ENCODE measurements around the gene TUBGCP2. TPM values are rescaled to one million over a fixed set of nuclear protein-coding genes. Genes with fewer than 3 reads are reported as not detected.

The TUBGCP2 gene
- total RNA-seq, 4 donors from 2014 or later: 41.1 to 75.7 (median 43.5) TPM

GRCh38 chr10:133287832-133288500 lies 20.7 kb downstream of the TUBGCP2 start:
- no peak for DNase-seq (ENCODE audit: low spot score in 2 of 2)
- intact Hi-C loops (cut with DNase I; ENCODE audit: low total_unique reads): no loop called here
- TF ChIP-seq POLR2A (IDR thresholded peaks at IDR 0.05) (no peak), CTCF (IDR thresholded peaks at IDR 0.05) (no peak)
- WGBS, 2 donors: 95 to 96% methylated on average over 43 to 46 of the region's 46 CpGs
- no peak overlapping the region for H3K4me3 ChIP-seq (ENCODE audit: low read depth, poor library complexity, severe bottlenecking)

GRCh38 chr10:133286366-133286765 lies 22.3 kb downstream of the TUBGCP2 start:
- intact Hi-C loops (cut with DNase I; ENCODE audit: low total_unique reads): no loop called here
- 86 to 90% methylated on average over 18 of the region's 18 CpGs for WGBS, 2 donors
- no peak for DNase-seq (ENCODE audit: low spot score in 2 of 2)
- no peak overlapping the region for H3K4me3 ChIP-seq (ENCODE audit: low read depth, poor library complexity, severe bottlenecking)
- TF ChIP-seq POLR2A (IDR thresholded peaks at IDR 0.05) (no peak), CTCF (IDR thresholded peaks at IDR 0.05) (no peak)

DNA sequence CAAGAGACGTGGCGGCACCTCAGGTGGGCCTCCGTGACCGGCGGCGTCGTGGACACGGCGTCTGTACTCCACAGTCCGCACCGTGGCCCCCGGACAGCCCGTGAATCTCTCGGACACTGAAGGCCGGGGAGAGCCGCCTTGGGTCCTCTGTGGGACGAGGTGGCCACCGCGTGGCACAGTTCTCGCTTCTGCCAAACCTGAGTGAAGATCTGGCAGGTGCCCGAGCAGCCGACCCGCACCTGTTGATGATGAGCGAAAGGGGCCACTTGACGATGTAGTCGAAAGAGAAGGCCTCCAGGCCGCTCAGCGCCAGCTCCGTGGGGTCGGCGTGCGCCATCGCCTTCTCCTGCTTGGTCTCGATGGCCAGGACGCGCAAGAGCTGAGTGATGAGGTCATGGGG lies 23.5 kb downstream of the TUBGCP2 start:
- no peak for DNase-seq (ENCODE audit: low spot score in 2 of 2)
- no peak overlapping the region for H3K4me3 ChIP-seq (ENCODE audit: low read depth, poor library complexity, severe bottlenecking)
- TF ChIP-seq CTCF (IDR thresholded peaks at IDR 0.05) (no peak), POLR2A (IDR thresholded peaks at IDR 0.05) (no peak)
- 94 to 96% methylated on average over 35 to 36 of the region's 36 CpGs for WGBS, 2 donors
- intact Hi-C loops (cut with DNase I; ENCODE audit: low total_unique reads): no loop called here

GRCh38 chr10:133283931-133284330 lies 24.7 kb downstream of the TUBGCP2 start:
- no peak for TF ChIP-seq POLR2A (IDR thresholded peaks at IDR 0.05)
- intact Hi-C loops (cut with DNase I; ENCODE audit: low total_unique reads): no loop called here
- 94 to 96% methylated on average over 24 of the region's 24 CpGs for WGBS, 2 donors
- DNase-seq (ENCODE audit: low spot score in 2 of 2): no peak
- H3K4me3 ChIP-seq (ENCODE audit: low read depth, poor library complexity, severe bottlenecking): no peak overlapping the region

GRCh38 chr10:133282846-133283390 lies 25.8 kb downstream of the TUBGCP2 start:
- TF ChIP-seq POLR2A (IDR thresholded peaks at IDR 0.05) (no peak), CTCF (IDR thresholded peaks at IDR 0.05) (no peak)
- intact Hi-C loops (cut with DNase I; ENCODE audit: low total_unique reads): no loop called here
- WGBS, 2 donors: 93 to 97% methylated on average over 21 to 24 of the region's 24 CpGs
- no peak overlapping the region for H3K4me3 ChIP-seq (ENCODE audit: low read depth, poor library complexity, severe bottlenecking)
- no peak for DNase-seq (ENCODE audit: low spot score in 2 of 2)

DNA sequence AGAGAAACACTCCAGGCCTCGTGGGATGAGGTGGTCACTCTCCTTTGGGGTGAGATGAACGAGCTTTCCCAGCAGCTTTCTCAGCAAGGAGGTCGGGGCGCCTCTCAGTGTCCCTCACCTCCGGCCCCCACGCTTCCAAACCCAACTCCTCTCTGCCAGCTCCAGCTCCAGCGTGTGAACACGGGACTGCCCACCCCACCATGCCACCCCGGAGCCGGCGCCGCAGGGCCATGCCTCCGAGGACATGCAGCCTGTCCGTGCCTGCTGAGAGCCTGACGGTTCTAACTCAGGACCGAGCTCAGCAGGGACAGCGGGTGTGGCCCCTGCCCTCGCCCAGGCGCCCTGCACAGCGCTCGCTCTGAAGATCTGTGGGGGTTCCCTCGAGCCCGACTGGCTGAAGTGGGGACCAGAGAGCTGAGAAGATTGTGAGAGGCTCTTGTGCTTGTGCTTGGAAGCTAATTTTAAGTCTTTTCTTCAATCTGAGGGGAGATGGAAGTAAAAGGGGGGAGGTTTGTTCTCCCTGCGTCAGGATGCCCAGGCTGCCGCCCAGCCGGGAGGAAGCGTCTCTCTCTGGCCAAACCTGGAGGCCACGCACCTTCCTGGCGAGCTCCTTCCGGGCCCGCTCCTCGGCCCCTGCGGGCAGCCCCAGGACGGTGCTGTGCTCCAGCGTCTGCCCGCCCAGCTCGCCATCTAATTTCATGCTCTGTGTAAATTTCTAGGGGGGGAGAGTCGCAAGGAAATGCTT lies 26.9 kb downstream of the TUBGCP2 start:
- H3K4me3 ChIP-seq (ENCODE audit: low read depth, poor library complexity, severe bottlenecking): no peak overlapping the region
- WGBS, 2 donors: 89 to 90% methylated on average over 37 to 38 of the region's 38 CpGs
- TF ChIP-seq POLR2A (IDR thresholded peaks at IDR 0.05): no peak
- TF ChIP-seq CTCF (IDR thresholded peaks at IDR 0.05): no peak
- intact Hi-C loops (cut with DNase I; ENCODE audit: low total_unique reads): no loop called here
- no peak for DNase-seq (ENCODE audit: low spot score in 2 of 2)
